Brain microvascular endothelial cell (primary cell): Measurements from ENCODE around the gene DCLK1.

ENCODE experiments used
- DNase-seq: peaks from one replicate; pipeline ENCODE4 v3.0.0-alpha.2; 2020
- H3K27ac ChIP-seq: fragments of 250-450 bp; sonication (Bioruptor Pico); 2 replicates; pipeline ENCODE4 v1.5.1; 2020; ENCODE audit warnings: mild to moderate bottlenecking, moderate library complexity
- H3K27me3 ChIP-seq: fragments of 250-450 bp; sonication (Bioruptor Pico); replicated peaks from 2 replicates; pipeline ENCODE4 v1.5.1; 2020; ENCODE audit warnings: mild to moderate bottlenecking
- H3K36me3 ChIP-seq: fragments of 250-450 bp; sonication (Bioruptor Pico); replicated peaks from 2 replicates; pipeline ENCODE4 v1.5.1; 2020; ENCODE audit warnings: mild to moderate bottlenecking
- H3K4me3 ChIP-seq: 2 replicates; pipeline ENCODE4 v1.5.1; 2011; ENCODE audit warnings: low read depth, mild to moderate bottlenecking, control low read depth, low read length, moderate library complexity
- CTCF ChIP-seq: IDR thresholded peaks from 2 replicates; pipeline ENCODE4 v1.5.1; 2011; ENCODE audit warnings: low read depth, mild to moderate bottlenecking, moderate library complexity, low read length, control low read depth, inconsistent platforms; ENCODE audit errors: missing control alignments
- in situ Hi-C: cut with HindIII; loops from 2 replicates; pipeline ENCODE4 v1.10.0; 2017; ENCODE audit warnings: low sequenced_read_pairs, low pct_ligation_motif_present

Gene DCLK1

GRCh38 chr13:36068566-36068965 lies 62.6 kb downstream of the DCLK1 start:
- Histone ChIP-seq H3K4me3 (no peak overlapping the region), H3K27ac (no peak overlapping the region), H3K36me3 (no peaks in the 10 kb centered on the region), H3K27me3 (no peaks in the 10 kb centered on the region)
- no peak for DNase-seq
- TF ChIP-seq CTCF, result no peak
- in situ Hi-C loops, result no loop called here

- Histone ChIP-seq H3K4me3 (no peak overlapping the region), H3K36me3 (no peaks in the 10 kb centered on the region), H3K27ac (no peak overlapping the region), H3K27me3 (no peaks in the 10 kb centered on the region)
- no peak for TF ChIP-seq CTCF
- no peak for DNase-seq
- in situ Hi-C loops, result no loop called here
Measured at GRCh38 chr13:36067746-36068381, 63.3 kb downstream of the DCLK1 start.

- DNase-seq, result no peak
- H3K27ac ChIP-seq, result no peak overlapping the region
- H3K27me3 ChIP-seq, result no peaks in the 10 kb centered on the region
- no peak for TF ChIP-seq CTCF
- in situ Hi-C loops, result no loop called here
- no peak overlapping the region for H3K4me3 ChIP-seq
- H3K36me3 ChIP-seq, result no peaks in the 10 kb centered on the region
Measured at GRCh38 chr13:36062249-36062648, 68.9 kb downstream of the DCLK1 start.

GRCh38 chr13:36061621-36062020 lies 69.6 kb downstream of the DCLK1 start:
- in situ Hi-C loops, result no loop called here
- TF ChIP-seq CTCF, result no peak
- no peaks in the 10 kb centered on the region for H3K36me3 ChIP-seq
- no peak for DNase-seq
- no peaks in the 10 kb centered on the region for H3K27me3 ChIP-seq
- no peak overlapping the region for H3K27ac ChIP-seq
- no peak overlapping the region for H3K4me3 ChIP-seq

- Histone ChIP-seq H3K36me3 (no peaks in the 10 kb centered on the region), H3K27ac (no peak overlapping the region), H3K4me3 (no peak overlapping the region), H3K27me3 (no peaks in the 10 kb centered on the region)
- no peak for TF ChIP-seq CTCF
- DNase-seq, result no peak
- in situ Hi-C loops, result no loop called here
Measured at GRCh38 chr13:36061054-36061453, 70.1 kb downstream of the DCLK1 start.

- no peaks in the 10 kb centered on the region for H3K36me3 ChIP-seq
- in situ Hi-C loops, result no loop called here
Measured at GRCh38 chr13:36059321-36059720, 71.9 kb downstream of the DCLK1 start.

More at GRCh38 chr13:36059321-36059720, 71.9 kb downstream of the DCLK1 start:
- no peak overlapping the region for H3K4me3 ChIP-seq
- no peak for TF ChIP-seq CTCF
- no peak overlapping the region for H3K27ac ChIP-seq
- H3K27me3 ChIP-seq, result no peaks in the 10 kb centered on the region
- DNase-seq, result no peak
